ENCODE results near the gene NEK3. TPM values are rescaled to one million over a fixed set of nuclear protein-coding genes. Genes with fewer than 3 reads are reported as not detected.
"Not testable (repeated sequence)": the region's sequence is repeated elsewhere in the genome, so short reads cannot be mapped to it uniquely, and the experiment has no call there.

NEK3 gene
- total RNA-seq, 2 experiments from 2014 or later: 2.6 to 2.8 TPM

- no peak overlapping the region for H3K27ac Mint-ChIP-seq
- no peaks in the 10 kb centered on the region for H3K36me3 Mint-ChIP-seq
- DNase-seq: no peak
- ATAC-seq: peak; percentile 12
- H3K27me3 Mint-ChIP-seq: peaks cover 24% of the 10 kb centered on the region
- H3K4me1 Mint-ChIP-seq: peaks cover 14% of the 10 kb centered on the region
- no peak overlapping the region for H3K4me3 Mint-ChIP-seq
- CTCF ChIA-PET: interaction anchor here (0.7 to 3.8 kb wide), 35 partner anchors 9 to 506 kb away, joined by 3 to 32 read pairs (median 5); partner anchors contain the start of gene ALG11
- H3K9me3 Mint-ChIP-seq (ENCODE audit: low read depth): no peaks in the 10 kb centered on the region
Measured at GRCh38 chr13:52127378-52127777, 32.0 kb downstream of the NEK3 start.

- CTCF ChIA-PET: interaction anchor here (1.4 to 1.9 kb wide), 2 partner anchors 110 to 289 kb away, joined by 3 to 4 read pairs; no protein-coding TSS in a partner anchor
- Mint-ChIP-seq H3K4me3 (no peak overlapping the region), H3K4me1 (peaks cover 14% of the 10 kb centered on the region), H3K9me3 (ENCODE audit: low read depth) (no peaks in the 10 kb centered on the region), H3K36me3 (no peaks in the 10 kb centered on the region), H3K27me3 (peaks cover 29% of the 10 kb centered on the region), H3K27ac (no peak overlapping the region)
- DNase-seq (no peak), ATAC-seq (no peak)
Measured at GRCh38 chr13:52125547-52125946, 33.9 kb downstream of the NEK3 start.

GRCh38 chr13:52118595-52118994 lies 40.8 kb downstream of the NEK3 start:
- H3K4me3 Mint-ChIP-seq: no peak overlapping the region
- no peaks in the 10 kb centered on the region for H3K36me3 Mint-ChIP-seq
- DNase-seq: no peak
- H3K4me1 Mint-ChIP-seq: no peaks in the 10 kb centered on the region
- CTCF ChIA-PET: interaction anchor here (1.0 kb wide), 1 partner anchor 10 kb away, joined by 3 read pairs; the partner anchor contains the start of gene NEK5
- H3K27ac Mint-ChIP-seq: no peak overlapping the region
- H3K27me3 Mint-ChIP-seq: peaks cover 37% of the 10 kb centered on the region
- H3K9me3 Mint-ChIP-seq (ENCODE audit: low read depth): no peaks in the 10 kb centered on the region
- no peak for ATAC-seq

- Mint-ChIP-seq H3K27me3 (peaks cover 37% of the 10 kb centered on the region), H3K36me3 (no peaks in the 10 kb centered on the region), H3K4me3 (no peak overlapping the region), H3K4me1 (no peaks in the 10 kb centered on the region), H3K9me3 (ENCODE audit: low read depth) (no peaks in the 10 kb centered on the region), H3K27ac (no peak overlapping the region)
- ATAC-seq (no peak), DNase-seq (no peak)
- CTCF ChIA-PET: interaction anchor here (1.7 kb wide), 1 partner anchor 10 kb away, joined by 7 read pairs; the partner anchor contains the start of gene NEK5
Measured at GRCh38 chr13:52118095-52118494, 41.3 kb downstream of the NEK3 start.

GRCh38 chr13:52112591-52112990 lies 46.8 kb downstream of the NEK3 start:
- H3K27me3 Mint-ChIP-seq: peaks cover 40% of the 10 kb centered on the region
- no peak overlapping the region for H3K4me3 Mint-ChIP-seq
- no peak for ATAC-seq
- CTCF ChIA-PET: interaction anchor here (1.1 kb wide), 1 partner anchor 16 kb away, joined by 3 read pairs; the partner anchor contains the start of gene NEK5
- H3K27ac Mint-ChIP-seq: no peak overlapping the region
- H3K4me1 Mint-ChIP-seq: no peaks in the 10 kb centered on the region
- no peaks in the 10 kb centered on the region for H3K9me3 Mint-ChIP-seq (ENCODE audit: low read depth)
- H3K36me3 Mint-ChIP-seq: no peaks in the 10 kb centered on the region
- no peak for DNase-seq

- CTCF ChIA-PET: interaction anchor here (0.9 kb wide), 1 partner anchor 213 kb away, joined by 3 read pairs; no protein-coding TSS in a partner anchor
- Mint-ChIP-seq H3K27me3 (peaks cover 39% of the 10 kb centered on the region), H3K4me3 (no peak overlapping the region), H3K4me1 (no peaks in the 10 kb centered on the region), H3K9me3 (ENCODE audit: low read depth) (no peaks in the 10 kb centered on the region), H3K27ac (no peak overlapping the region), H3K36me3 (no peaks in the 10 kb centered on the region)
- DNase-seq (no peak), ATAC-seq (no peak)
Measured at GRCh38 chr13:52109116-52109670, 50.2 kb downstream of the NEK3 start.

- DNase-seq: no peak
- Mint-ChIP-seq H3K4me3 (no peak overlapping the region), H3K9me3 (ENCODE audit: low read depth) (no peaks in the 10 kb centered on the region), H3K27ac (no peak overlapping the region), H3K36me3 (no peaks in the 10 kb centered on the region), H3K4me1 (no peaks in the 10 kb centered on the region), H3K27me3 (peaks cover 16% of the 10 kb centered on the region)
- no peak for ATAC-seq
- CTCF ChIA-PET: no interaction called here
Measured at GRCh38 chr13:52105841-52106240, 53.6 kb downstream of the NEK3 start.

GRCh38 chr13:52104624-52105023 lies 54.8 kb downstream of the NEK3 start:
- Mint-ChIP-seq H3K27me3 (peaks cover 5% of the 10 kb centered on the region), H3K36me3 (no peaks in the 10 kb centered on the region), H3K27ac (no peak overlapping the region), H3K9me3 (ENCODE audit: low read depth) (no peaks in the 10 kb centered on the region), H3K4me1 (no peaks in the 10 kb centered on the region), H3K4me3 (no peak overlapping the region)
- DNase-seq (no peak), ATAC-seq (no peak)
- CTCF ChIA-PET: no interaction called here

GRCh38 chr13:52103386-52103785 lies 56.0 kb downstream of the NEK3 start:
- ATAC-seq (no peak), DNase-seq (no peak)
- Mint-ChIP-seq H3K36me3 (no peaks in the 10 kb centered on the region), H3K4me1 (no peaks in the 10 kb centered on the region), H3K4me3 (no peak overlapping the region), H3K9me3 (ENCODE audit: low read depth) (no peaks in the 10 kb centered on the region), H3K27ac (no peak overlapping the region), H3K27me3 (peaks cover 4% of the 10 kb centered on the region)
- CTCF ChIA-PET: no interaction called here

- CTCF ChIA-PET; ATAC-seq; H3K4me1 Mint-ChIP-seq; H3K9me3 Mint-ChIP-seq (ENCODE audit: low read depth); DNase-seq; H3K36me3 Mint-ChIP-seq; H3K27ac Mint-ChIP-seq; H3K4me3 Mint-ChIP-seq; H3K27me3 Mint-ChIP-seq: not testable (repeated sequence)
Measured at GRCh38 chr13:52102423-52102822, 57.0 kb downstream of the NEK3 start.

- no peak overlapping the region for H3K4me3 Mint-ChIP-seq
- H3K27ac Mint-ChIP-seq: no peak overlapping the region
- peaks cover 4% of the 10 kb centered on the region for H3K27me3 Mint-ChIP-seq
- no peaks in the 10 kb centered on the region for H3K4me1 Mint-ChIP-seq
- ATAC-seq (no peak), DNase-seq (no peak)
- H3K36me3 Mint-ChIP-seq: no peaks in the 10 kb centered on the region
- no peaks in the 10 kb centered on the region for H3K9me3 Mint-ChIP-seq (ENCODE audit: low read depth)
- CTCF ChIA-PET: no interaction called here
Measured at GRCh38 chr13:52097197-52097596, 62.2 kb downstream of the NEK3 start.

- H3K4me3 Mint-ChIP-seq: no peak overlapping the region
- no peaks in the 10 kb centered on the region for H3K36me3 Mint-ChIP-seq
- peaks cover 4% of the 10 kb centered on the region for H3K27me3 Mint-ChIP-seq
- no peak for ATAC-seq
- CTCF ChIA-PET: no interaction called here
- no peaks in the 10 kb centered on the region for H3K4me1 Mint-ChIP-seq
- DNase-seq: no peak
- no peaks in the 10 kb centered on the region for H3K9me3 Mint-ChIP-seq (ENCODE audit: low read depth)
- H3K27ac Mint-ChIP-seq: no peak overlapping the region
Measured at GRCh38 chr13:52096748-52097147, 62.6 kb downstream of the NEK3 start.

- no peak for ATAC-seq
- no peak overlapping the region for H3K4me3 Mint-ChIP-seq
- no peak for DNase-seq
- no peaks in the 10 kb centered on the region for H3K4me1 Mint-ChIP-seq
- H3K9me3 Mint-ChIP-seq (ENCODE audit: low read depth): no peaks in the 10 kb centered on the region
- CTCF ChIA-PET: no interaction called here
- no peaks in the 10 kb centered on the region for H3K36me3 Mint-ChIP-seq
- H3K27ac Mint-ChIP-seq: no peak overlapping the region
- peaks cover 6% of the 10 kb centered on the region for H3K27me3 Mint-ChIP-seq
Measured at GRCh38 chr13:52096062-52096461, 63.3 kb downstream of the NEK3 start.

GRCh38 chr13:52092087-52092486 lies 67.3 kb downstream of the NEK3 start:
- Mint-ChIP-seq H3K36me3 (no peaks in the 10 kb centered on the region), H3K27me3 (peaks cover 11% of the 10 kb centered on the region), H3K9me3 (ENCODE audit: low read depth) (no peaks in the 10 kb centered on the region), H3K4me3 (no peak overlapping the region), H3K27ac (no peak overlapping the region), H3K4me1 (no peaks in the 10 kb centered on the region)
- ATAC-seq (no peak), DNase-seq (no peak)
- CTCF ChIA-PET: no interaction called here

Data from activated CD8-positive, alpha-beta memory T cell treated with anti-CD3 and anti-CD28 coated beads, Interleukin-2, amount 10 ng/mL, durations not matched to agents 7 days and 5 days (primary cell).